SK-N-SH (cell line): ENCODE data around the gene KRTAP9-9. TPM values are rescaled to one million over a fixed set of nuclear protein-coding genes. Genes with fewer than 3 reads are reported as not detected.

Source experiments
- CTCF ChIA-PET: fragments of 300-600, 350-600 bp; formaldehyde crosslinking; extraction: SDS; loops from one replicate; lab custom pipeline; 2021; lab: Yijun Ruan, JAX
- POLR2A ChIA-PET: fragments of 350-600 bp; sonication (Branson Sonifier 250); formaldehyde crosslinking; extraction: SDS; loops from one replicate; lab custom pipeline; 2020; ENCODE audit warnings: antibody characterized with exemption, inconsistent platforms; lab: Yijun Ruan, JAX
- DNase-seq: peaks from one replicate; pipeline ENCODE4 v3.0.0; 2012
- H2AFZ ChIP-seq: fragments of 200-600 bp; sonication (generic); 2 replicates; pipeline ENCODE4 v1.8.1; 2016; ENCODE audit warnings: antibody characterized with exemption, mild to moderate bottlenecking, low read depth
- H3F3A ChIP-seq: fragments of 200-600 bp; sonication (generic); replicated peaks from 2 replicates; pipeline ENCODE3; 2016; ENCODE audit warnings: antibody characterized with exemption, mild to moderate bottlenecking; ENCODE audit not compliant: insufficient read depth
- H3K27ac ChIP-seq, 2 experiments: fragments of 200-500 bp in 1 of 2; fragments of 200-600 bp in 1 of 2; sonication (Bioruptor generic) in 1 of 2; sonication (generic), shearing (Covaris generic) in 1 of 2; 2 replicates each; pipeline versions ENCODE4 v1.5.1 to v1.6.1; 2014 to 2016; ENCODE audit warnings: low read depth in 2 of 2, inconsistent platforms in 1 of 2, low read length in 1 of 2, mild to moderate bottlenecking in 1 of 2, mixed read lengths in 1 of 2
- H3K27me3 ChIP-seq: fragments of 200-600 bp; sonication (generic), shearing (Covaris generic); 2 replicates; pipeline ENCODE4 v1.6.1; 2016; ENCODE audit warnings: mixed run types; ENCODE audit not compliant: insufficient read depth
- H3K36me3 ChIP-seq, 2 experiments: fragments of 200-500 bp in 1 of 2; fragments of 200-600 bp in 1 of 2; sonication (Bioruptor generic) in 1 of 2; sonication (generic) in 1 of 2; replicated peaks in 1 of 2; 2 replicates each; pipeline versions ENCODE3 to v1.5.1; 2014 to 2016; ENCODE audit warnings: low read length in 1 of 2, mild to moderate bottlenecking in 1 of 2; ENCODE audit not compliant: insufficient read depth in 2 of 2, control insufficient read depth in 1 of 2
- H3K4me1 ChIP-seq, 2 experiments: fragments of 200-500 bp in 1 of 2; fragments of 200-600 bp in 1 of 2; sonication (Bioruptor generic) in 1 of 2; sonication (generic), shearing (Covaris generic) in 1 of 2; 2 replicates each; pipeline versions ENCODE4 v1.5.1 to v1.6.1; 2014 to 2016; ENCODE audit warnings: low read depth in 1 of 2, low read length in 1 of 2, mixed run types in 1 of 2; ENCODE audit not compliant: insufficient read depth in 2 of 2, control insufficient read depth in 1 of 2
- H3K4me2 ChIP-seq: fragments of 200-600 bp; sonication (generic), shearing (Covaris generic); 2 replicates; pipeline ENCODE4 v1.6.1; 2017; ENCODE audit warnings: mixed run types
- H3K4me3 ChIP-seq, 2 experiments: fragments of 200-500 bp in 1 of 2; fragments of 200-600 bp in 1 of 2; sonication (Bioruptor generic) in 1 of 2; sonication (generic), shearing (Covaris generic) in 1 of 2; 2 replicates each; pipeline versions ENCODE4 v1.5.1 to v1.8.1; 2014 to 2016; ENCODE audit warnings: low read depth in 2 of 2, inconsistent platforms in 1 of 2, low read length in 1 of 2, mild to moderate bottlenecking in 1 of 2, mixed read lengths in 1 of 2, moderate library complexity in 1 of 2
- H3K79me2 ChIP-seq: fragments of 200-600 bp; sonication (generic); 2 replicates; pipeline ENCODE4 v1.8.1; 2017; ENCODE audit warnings: mild to moderate bottlenecking; ENCODE audit not compliant: insufficient read depth
- H3K9ac ChIP-seq: fragments of 200-600 bp; sonication (generic); 2 replicates; pipeline ENCODE4 v1.6.1; 2017; ENCODE audit warnings: mixed run types
- H3K9me2 ChIP-seq: fragments of 200-600 bp; sonication (generic); 2 replicates; pipeline ENCODE4 v1.6.1; 2017; ENCODE audit warnings: mixed run types
- H3K9me3 ChIP-seq: fragments of 200-600 bp; sonication (generic); 2 replicates; pipeline ENCODE4 v1.6.1; 2017; ENCODE audit warnings: mixed run types, mild to moderate bottlenecking, moderate library complexity
- H4K20me1 ChIP-seq: fragments of 200-600 bp; sonication (generic); 2 replicates; pipeline ENCODE4 v1.6.1; 2017; ENCODE audit warnings: mild to moderate bottlenecking, mixed run types; ENCODE audit not compliant: insufficient read depth
- EZH2phosphoT487 ChIP-seq: fragments of 200-600 bp; sonication (generic); IDR thresholded peaks from 2 replicates; pipeline ENCODE4 v1.6.1; 2017; ENCODE audit warnings: low read depth, mixed run types, mild to moderate bottlenecking, antibody characterized with exemption, moderate library complexity, borderline replicate concordance
- FOXJ3 ChIP-seq: sonication (generic); formaldehyde crosslinking; IDR thresholded peaks from 2 replicates; pipeline ENCODE4 v1.5.1; 2020; ENCODE audit warnings: mild to moderate bottlenecking, missing genetic modification reagents
- FOXM1 ChIP-seq: IDR thresholded peaks from 2 replicates; pipeline ENCODE4 v1.4.0; 2012; ENCODE audit warnings: low read depth, mild to moderate bottlenecking
- GABPA ChIP-seq: IDR thresholded peaks from 2 replicates; pipeline ENCODE4 v1.4.0; 2012; ENCODE audit warnings: low read depth, mild to moderate bottlenecking
- MXI1 ChIP-seq: IDR thresholded peaks from 2 replicates; pipeline ENCODE4 v1.6.1; 2012; ENCODE audit warnings: mild to moderate bottlenecking, low read depth, low read length, improper control_type of control experiment
- NFIC ChIP-seq: IDR thresholded peaks from 2 replicates; pipeline ENCODE4 v1.4.0; 2012; ENCODE audit warnings: borderline replicate concordance
- NRF1 ChIP-seq: IDR thresholded peaks from 2 replicates; pipeline ENCODE4 v1.6.1; 2012; ENCODE audit warnings: low read depth, mild to moderate bottlenecking, low read length
- RAD21 ChIP-seq: IDR thresholded peaks from 2 replicates; pipeline ENCODE4 v1.6.1; 2012; ENCODE audit warnings: mild to moderate bottlenecking, low read length
- RCOR1 ChIP-seq: fragments of 150-350 bp; IDR thresholded peaks from 2 replicates; pipeline ENCODE4 v1.6.1; 2017; ENCODE audit warnings: antibody characterized with exemption, low read length
- SIN3A ChIP-seq: IDR thresholded peaks from 2 replicates; pipeline ENCODE4 v1.6.1; 2012; ENCODE audit warnings: low read depth, mild to moderate bottlenecking, low read length, moderate library complexity, borderline replicate concordance
- SMC3 ChIP-seq: IDR thresholded peaks from 2 replicates; pipeline ENCODE4 v1.6.1; 2012; ENCODE audit warnings: low read depth, low read length, improper control_type of control experiment
- TEAD4 ChIP-seq: IDR thresholded peaks from 2 replicates; pipeline ENCODE4 v1.4.0; 2012; ENCODE audit warnings: mild to moderate bottlenecking, borderline replicate concordance; ENCODE audit not compliant: insufficient read depth
- YY1 ChIP-seq: IDR thresholded peaks from 2 replicates; pipeline ENCODE4 v1.4.0; 2012; ENCODE audit warnings: low read depth, mild to moderate bottlenecking
- polyA plus RNA-seq, 3 experiments: library from polyadenylated mRNA; depleted of rRNA; stranded (reverse); fragments of >200 nt; gene quantifications; 2 replicates each; pipeline ENCODE4 v1.2.3, GENCODE V29; 2012
- TF ChIP-seq, protein P1 (sequence below): IDR thresholded peaks from 2 replicates; pipeline ENCODE4 v1.6.1; 2012; ENCODE audit warnings: mild to moderate bottlenecking, low read depth, low read length, moderate library complexity
- TF ChIP-seq, protein P2 (sequence below): IDR thresholded peaks from 2 replicates; pipeline ENCODE4 v1.4.0; 2012; ENCODE audit warnings: low read depth
- TF ChIP-seq, protein P3 (sequence below): IDR thresholded peaks from 2 replicates; pipeline ENCODE4 v1.4.0; 2012; ENCODE audit warnings: low read depth, borderline replicate concordance
- TF ChIP-seq, protein P4 (sequence below): fragments of 150-350 bp; IDR thresholded peaks from 2 replicates; pipeline ENCODE4 v1.6.1; 2017; ENCODE audit warnings: antibody characterized with exemption, low read length, low read depth, borderline replicate concordance
- TF ChIP-seq, protein P5 (sequence below): IDR thresholded peaks from 2 replicates; pipeline ENCODE4 v1.4.0; 2012; ENCODE audit warnings: low read depth, borderline replicate concordance
- TF ChIP-seq, protein P6 (sequence below): fragments of 200-600 bp; sonication (generic); IDR thresholded peaks from 2 replicates; pipeline ENCODE4 v1.6.1; 2017; ENCODE audit warnings: antibody characterized with exemption, mild to moderate bottlenecking, moderate library complexity

The KRTAP9-9 gene
- polyA plus RNA-seq, 1 of the 3 experiments (the other 2 are of a cell fraction) = not detected

DNA sequence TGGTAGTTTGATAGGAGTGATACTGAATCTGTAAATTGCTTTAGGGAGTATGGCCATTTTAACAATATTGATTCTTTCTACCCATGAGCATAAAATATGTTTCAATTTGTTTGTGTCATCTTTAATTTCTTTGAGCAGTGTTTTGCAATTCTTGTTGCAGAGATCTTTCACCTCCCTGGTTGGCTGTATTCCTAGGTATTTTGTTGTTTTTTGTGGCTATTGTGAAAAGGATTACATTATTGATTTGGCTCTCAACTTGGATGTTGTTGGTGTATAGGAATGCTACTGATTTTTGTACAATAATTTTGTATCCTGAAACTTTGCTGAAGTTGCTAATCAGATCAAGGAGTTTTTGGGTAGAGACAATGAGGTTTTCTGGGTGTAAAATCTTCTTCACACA, 3.2 kb downstream of the KRTAP9-9 start:
- no peak overlapping the region for H3K27ac ChIP-seq
- no peaks in the 10 kb centered on the region for H3K4me1 ChIP-seq
- H3K9me3 ChIP-seq = no peaks in the 10 kb centered on the region
- H3K36me3 ChIP-seq = no peaks in the 10 kb centered on the region
- no peaks in the 10 kb centered on the region for H3K79me2 ChIP-seq
- ChIA-PET CTCF (no interaction called here), POLR2A (no interaction called here)
- no peaks in the 10 kb centered on the region for H3K9me2 ChIP-seq
- no peak overlapping the region for H3K4me2 ChIP-seq
- H3K27me3 ChIP-seq = peaks cover 23% of the 10 kb centered on the region; the same call in 1 of the 2 replicates
- TF ChIP-seq NFIC (no peak), GABPA (no peak), TEAD4 (no peak), RCOR1 (no peak), SMC3 (no peak), MXI1 (no peak), EZH2phosphoT487 (no peak), YY1 (no peak), SIN3A (no peak), RAD21 (no peak), FOXJ3 (no peak), FOXM1 (no peak), NRF1 (no peak)
- TF ChIP-seq, protein P1, sequence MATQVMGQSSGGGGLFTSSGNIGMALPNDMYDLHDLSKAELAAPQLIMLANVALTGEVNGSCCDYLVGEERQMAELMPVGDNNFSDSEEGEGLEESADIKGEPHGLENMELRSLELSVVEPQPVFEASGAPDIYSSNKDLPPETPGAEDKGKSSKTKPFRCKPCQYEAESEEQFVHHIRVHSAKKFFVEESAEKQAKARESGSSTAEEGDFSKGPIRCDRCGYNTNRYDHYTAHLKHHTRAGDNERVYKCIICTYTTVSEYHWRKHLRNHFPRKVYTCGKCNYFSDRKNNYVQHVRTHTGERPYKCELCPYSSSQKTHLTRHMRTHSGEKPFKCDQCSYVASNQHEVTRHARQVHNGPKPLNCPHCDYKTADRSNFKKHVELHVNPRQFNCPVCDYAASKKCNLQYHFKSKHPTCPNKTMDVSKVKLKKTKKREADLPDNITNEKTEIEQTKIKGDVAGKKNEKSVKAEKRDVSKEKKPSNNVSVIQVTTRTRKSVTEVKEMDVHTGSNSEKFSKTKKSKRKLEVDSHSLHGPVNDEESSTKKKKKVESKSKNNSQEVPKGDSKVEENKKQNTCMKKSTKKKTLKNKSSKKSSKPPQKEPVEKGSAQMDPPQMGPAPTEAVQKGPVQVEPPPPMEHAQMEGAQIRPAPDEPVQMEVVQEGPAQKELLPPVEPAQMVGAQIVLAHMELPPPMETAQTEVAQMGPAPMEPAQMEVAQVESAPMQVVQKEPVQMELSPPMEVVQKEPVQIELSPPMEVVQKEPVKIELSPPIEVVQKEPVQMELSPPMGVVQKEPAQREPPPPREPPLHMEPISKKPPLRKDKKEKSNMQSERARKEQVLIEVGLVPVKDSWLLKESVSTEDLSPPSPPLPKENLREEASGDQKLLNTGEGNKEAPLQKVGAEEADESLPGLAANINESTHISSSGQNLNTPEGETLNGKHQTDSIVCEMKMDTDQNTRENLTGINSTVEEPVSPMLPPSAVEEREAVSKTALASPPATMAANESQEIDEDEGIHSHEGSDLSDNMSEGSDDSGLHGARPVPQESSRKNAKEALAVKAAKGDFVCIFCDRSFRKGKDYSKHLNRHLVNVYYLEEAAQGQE = no peak
- TF ChIP-seq, protein P2, sequence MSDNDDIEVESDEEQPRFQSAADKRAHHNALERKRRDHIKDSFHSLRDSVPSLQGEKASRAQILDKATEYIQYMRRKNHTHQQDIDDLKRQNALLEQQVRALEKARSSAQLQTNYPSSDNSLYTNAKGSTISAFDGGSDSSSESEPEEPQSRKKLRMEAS = no peak
- TF ChIP-seq, protein P3, sequence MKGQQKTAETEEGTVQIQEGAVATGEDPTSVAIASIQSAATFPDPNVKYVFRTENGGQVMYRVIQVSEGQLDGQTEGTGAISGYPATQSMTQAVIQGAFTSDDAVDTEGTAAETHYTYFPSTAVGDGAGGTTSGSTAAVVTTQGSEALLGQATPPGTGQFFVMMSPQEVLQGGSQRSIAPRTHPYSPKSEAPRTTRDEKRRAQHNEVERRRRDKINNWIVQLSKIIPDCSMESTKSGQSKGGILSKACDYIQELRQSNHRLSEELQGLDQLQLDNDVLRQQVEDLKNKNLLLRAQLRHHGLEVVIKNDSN = no peak
- TF ChIP-seq, protein P4, sequence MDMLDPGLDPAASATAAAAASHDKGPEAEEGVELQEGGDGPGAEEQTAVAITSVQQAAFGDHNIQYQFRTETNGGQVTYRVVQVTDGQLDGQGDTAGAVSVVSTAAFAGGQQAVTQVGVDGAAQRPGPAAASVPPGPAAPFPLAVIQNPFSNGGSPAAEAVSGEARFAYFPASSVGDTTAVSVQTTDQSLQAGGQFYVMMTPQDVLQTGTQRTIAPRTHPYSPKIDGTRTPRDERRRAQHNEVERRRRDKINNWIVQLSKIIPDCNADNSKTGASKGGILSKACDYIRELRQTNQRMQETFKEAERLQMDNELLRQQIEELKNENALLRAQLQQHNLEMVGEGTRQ = no peak
- TF ChIP-seq, protein P5, sequence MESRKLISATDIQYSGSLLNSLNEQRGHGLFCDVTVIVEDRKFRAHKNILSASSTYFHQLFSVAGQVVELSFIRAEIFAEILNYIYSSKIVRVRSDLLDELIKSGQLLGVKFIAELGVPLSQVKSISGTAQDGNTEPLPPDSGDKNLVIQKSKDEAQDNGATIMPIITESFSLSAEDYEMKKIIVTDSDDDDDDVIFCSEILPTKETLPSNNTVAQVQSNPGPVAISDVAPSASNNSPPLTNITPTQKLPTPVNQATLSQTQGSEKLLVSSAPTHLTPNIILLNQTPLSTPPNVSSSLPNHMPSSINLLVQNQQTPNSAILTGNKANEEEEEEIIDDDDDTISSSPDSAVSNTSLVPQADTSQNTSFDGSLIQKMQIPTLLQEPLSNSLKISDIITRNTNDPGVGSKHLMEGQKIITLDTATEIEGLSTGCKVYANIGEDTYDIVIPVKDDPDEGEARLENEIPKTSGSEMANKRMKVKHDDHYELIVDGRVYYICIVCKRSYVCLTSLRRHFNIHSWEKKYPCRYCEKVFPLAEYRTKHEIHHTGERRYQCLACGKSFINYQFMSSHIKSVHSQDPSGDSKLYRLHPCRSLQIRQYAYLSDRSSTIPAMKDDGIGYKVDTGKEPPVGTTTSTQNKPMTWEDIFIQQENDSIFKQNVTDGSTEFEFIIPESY = no peak
- TF ChIP-seq, protein P6, sequence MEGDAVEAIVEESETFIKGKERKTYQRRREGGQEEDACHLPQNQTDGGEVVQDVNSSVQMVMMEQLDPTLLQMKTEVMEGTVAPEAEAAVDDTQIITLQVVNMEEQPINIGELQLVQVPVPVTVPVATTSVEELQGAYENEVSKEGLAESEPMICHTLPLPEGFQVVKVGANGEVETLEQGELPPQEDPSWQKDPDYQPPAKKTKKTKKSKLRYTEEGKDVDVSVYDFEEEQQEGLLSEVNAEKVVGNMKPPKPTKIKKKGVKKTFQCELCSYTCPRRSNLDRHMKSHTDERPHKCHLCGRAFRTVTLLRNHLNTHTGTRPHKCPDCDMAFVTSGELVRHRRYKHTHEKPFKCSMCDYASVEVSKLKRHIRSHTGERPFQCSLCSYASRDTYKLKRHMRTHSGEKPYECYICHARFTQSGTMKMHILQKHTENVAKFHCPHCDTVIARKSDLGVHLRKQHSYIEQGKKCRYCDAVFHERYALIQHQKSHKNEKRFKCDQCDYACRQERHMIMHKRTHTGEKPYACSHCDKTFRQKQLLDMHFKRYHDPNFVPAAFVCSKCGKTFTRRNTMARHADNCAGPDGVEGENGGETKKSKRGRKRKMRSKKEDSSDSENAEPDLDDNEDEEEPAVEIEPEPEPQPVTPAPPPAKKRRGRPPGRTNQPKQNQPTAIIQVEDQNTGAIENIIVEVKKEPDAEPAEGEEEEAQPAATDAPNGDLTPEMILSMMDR = no peak
- no peak overlapping the region for H3K4me3 ChIP-seq
- H3F3A ChIP-seq = peaks cover 3% of the 10 kb centered on the region
- H2AFZ ChIP-seq = no peak overlapping the region
- H3K9ac ChIP-seq = no peak overlapping the region
- no peak for DNase-seq
- H4K20me1 ChIP-seq = no peaks in the 10 kb centered on the region
